ENCODE data around the gene PDLIM7.

DNA sequence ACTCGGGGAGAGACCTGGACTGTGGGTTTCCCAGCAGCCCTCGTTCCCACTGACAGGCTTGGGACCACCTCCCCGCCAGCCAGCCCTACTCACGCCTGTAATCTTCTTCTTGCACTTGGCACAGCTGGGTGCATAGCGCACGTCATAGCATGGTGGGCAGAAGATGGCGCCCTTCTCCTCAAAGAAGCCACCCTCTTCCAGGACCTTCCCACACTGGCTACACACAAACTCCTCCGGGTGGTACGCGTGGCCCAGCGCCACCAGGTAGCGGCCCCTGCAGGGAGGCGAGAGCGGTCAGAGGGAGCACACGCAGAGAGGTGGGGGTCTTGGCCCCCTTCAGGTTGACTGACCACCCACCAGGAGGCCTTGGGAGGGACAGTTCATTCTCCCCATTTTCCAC lies 9.4 kb downstream of the PDLIM7 start:
- TF ChIP-seq BCL11A (IDR thresholded peaks at IDR 0.05; ENCODE audit: low read depth in 2 of 2, low read length in 2 of 2) (no peak), POLR2A (IDR thresholded peaks at IDR 0.05; ENCODE audit: control extremely low read depth in 1 of 2, low read depth in 2 of 2, low read length in 2 of 2) (peak in 1 of 2 experiments; percentile 13; a peak in 1 of 3 replicates), EZH2 (IDR thresholded peaks at IDR 0.05; ENCODE audit: low read depth, low read length, severe bottlenecking) (no peak)
- TF ChIP-seq, protein P1, sequence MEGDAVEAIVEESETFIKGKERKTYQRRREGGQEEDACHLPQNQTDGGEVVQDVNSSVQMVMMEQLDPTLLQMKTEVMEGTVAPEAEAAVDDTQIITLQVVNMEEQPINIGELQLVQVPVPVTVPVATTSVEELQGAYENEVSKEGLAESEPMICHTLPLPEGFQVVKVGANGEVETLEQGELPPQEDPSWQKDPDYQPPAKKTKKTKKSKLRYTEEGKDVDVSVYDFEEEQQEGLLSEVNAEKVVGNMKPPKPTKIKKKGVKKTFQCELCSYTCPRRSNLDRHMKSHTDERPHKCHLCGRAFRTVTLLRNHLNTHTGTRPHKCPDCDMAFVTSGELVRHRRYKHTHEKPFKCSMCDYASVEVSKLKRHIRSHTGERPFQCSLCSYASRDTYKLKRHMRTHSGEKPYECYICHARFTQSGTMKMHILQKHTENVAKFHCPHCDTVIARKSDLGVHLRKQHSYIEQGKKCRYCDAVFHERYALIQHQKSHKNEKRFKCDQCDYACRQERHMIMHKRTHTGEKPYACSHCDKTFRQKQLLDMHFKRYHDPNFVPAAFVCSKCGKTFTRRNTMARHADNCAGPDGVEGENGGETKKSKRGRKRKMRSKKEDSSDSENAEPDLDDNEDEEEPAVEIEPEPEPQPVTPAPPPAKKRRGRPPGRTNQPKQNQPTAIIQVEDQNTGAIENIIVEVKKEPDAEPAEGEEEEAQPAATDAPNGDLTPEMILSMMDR (IDR thresholded peaks at IDR 0.05; ENCODE audit: control extremely low read depth in 1 of 3, insufficient read depth in 1 of 3, low read depth in 1 of 3, low read length in 3 of 3): peak in 1 of 3 experiments; percentile 37; a peak in 1 of 4 replicates

All from H1 (cell line).